ENCODE data around the gene ISG20.
"Not testable (repeated sequence)": the region's sequence is repeated elsewhere in the genome, so short reads cannot be mapped to it uniquely, and the experiment has no call there.

ISG20 gene

DNA sequence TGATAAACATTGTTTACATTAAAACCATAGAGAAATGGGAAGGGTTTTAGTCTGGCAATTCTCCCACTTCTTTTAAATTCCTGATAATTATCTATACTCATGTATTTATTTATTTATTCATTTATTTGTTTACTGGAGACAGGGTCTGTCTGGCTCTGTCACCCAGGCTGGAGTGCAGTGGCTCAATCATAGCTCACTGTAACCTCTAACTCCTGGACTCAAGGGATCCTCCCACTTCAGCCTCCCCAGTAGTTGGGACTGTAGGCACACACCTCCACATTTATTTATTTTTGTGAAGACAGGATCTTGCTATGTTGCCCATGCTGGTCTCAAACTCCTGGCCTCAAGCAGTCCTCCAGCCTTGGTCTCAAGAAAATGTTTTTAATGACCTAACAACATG, 20.1 kb upstream of the ISG20 start:
- DNase-seq (ENCODE audit: low read depth): no peak

- DNase-seq (ENCODE audit: low read depth): no peak
Observed at GRCh38 chr15:88619796-88620195, 19.0 kb upstream of the ISG20 start.

DNA sequence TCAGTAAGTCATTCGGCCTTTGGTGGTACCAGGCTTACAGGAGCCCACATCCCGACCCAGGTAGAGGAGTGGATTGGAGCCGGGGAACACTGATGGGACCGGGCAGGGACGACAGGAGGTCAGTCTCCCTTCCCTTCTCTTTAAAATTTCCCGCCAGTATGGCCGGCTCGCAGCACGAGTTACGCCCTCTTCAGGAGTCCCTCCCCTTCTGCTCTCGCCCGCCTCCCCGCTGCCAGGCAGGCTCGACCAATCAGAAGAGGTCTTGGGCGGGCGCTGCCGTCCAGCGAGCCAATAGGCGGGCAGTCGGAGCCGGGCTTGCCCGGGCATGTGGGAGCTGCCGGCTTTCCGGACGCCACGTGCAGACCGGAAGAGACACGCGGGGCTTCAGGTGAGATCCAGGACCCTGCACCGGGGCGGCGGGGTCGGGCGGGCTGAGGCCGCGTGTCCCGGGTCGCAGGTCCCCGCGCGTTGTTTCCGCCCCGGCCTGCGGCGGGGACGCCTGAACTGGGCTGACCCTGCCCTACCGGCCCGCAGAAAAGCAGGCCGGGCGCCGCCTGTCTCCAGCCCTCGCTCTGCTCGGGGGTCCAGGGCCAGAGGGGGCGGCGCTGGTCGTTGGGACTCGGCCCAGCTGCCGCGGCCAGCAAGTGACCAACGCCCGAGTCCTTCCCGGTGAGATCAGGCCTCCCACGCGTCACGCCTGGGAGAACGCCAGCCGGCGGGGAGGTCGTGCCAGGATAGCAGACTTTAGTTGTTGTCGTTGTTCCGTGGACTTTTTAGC, 17.6 kb upstream of the ISG20 start, which contains the start of gene AEN:
AEN (plus strand) TSS at position 346 of the 778 bp plus-strand sequence. CDS start 4,870 bp downstream, outside the sequence.
- DNase-seq (ENCODE audit: low read depth): peak; percentile 89

DNA sequence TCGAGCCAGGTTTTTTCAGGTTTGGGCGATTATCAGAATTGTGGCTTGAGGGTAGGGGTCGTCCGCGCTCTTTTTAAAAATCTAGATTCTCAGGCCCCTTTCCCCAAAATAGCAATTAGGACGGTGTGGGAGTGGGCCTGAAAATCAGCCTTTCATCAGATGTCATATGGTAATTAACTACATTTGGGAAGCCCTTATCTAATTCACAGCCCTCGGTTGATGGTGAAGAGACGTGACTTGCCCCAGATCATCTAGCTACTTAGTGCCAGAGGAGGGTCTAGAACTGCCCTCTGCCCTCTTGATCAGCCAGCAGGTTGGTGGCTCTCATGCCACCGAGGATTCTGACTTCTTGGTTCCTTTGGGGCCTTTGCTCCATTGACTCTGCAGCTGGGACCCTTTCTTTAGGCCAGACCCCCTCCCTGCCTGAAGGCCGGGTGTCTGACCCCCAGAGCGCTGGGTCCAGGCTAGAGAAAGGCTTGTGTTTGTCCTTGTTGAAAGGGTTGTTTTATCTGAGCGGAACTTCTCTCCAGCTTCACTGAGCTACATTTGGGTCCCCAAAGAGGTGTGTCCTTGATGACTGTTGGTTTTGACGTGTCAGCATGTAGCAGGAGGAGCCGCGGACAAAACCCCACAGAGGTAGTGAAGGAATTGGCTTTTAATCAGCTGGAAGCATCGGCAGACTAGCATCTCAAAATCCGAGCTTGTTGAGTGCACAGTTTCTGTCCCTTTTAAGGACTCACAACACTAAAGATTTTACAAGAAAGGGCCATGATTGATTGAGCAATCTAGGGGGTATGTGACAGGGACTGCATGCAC, 16.8 kb upstream of the ISG20 start:
- peak; percentile 41 for DNase-seq (ENCODE audit: low read depth)

GRCh38 chr15:88622605-88622975, 16.2 kb upstream of the ISG20 start:
- DNase-seq (ENCODE audit: low read depth): no peak

- no peak for DNase-seq (ENCODE audit: low read depth)
Observed at GRCh38 chr15:88623061-88623460, 15.8 kb upstream of the ISG20 start.

GRCh38 chr15:88623632-88624031, 15.2 kb upstream of the ISG20 start:
- no peak for DNase-seq (ENCODE audit: low read depth)

GRCh38 chr15:88624156-88624970, 14.5 kb upstream of the ISG20 start:
- DNase-seq (ENCODE audit: low read depth): no peak

DNA sequence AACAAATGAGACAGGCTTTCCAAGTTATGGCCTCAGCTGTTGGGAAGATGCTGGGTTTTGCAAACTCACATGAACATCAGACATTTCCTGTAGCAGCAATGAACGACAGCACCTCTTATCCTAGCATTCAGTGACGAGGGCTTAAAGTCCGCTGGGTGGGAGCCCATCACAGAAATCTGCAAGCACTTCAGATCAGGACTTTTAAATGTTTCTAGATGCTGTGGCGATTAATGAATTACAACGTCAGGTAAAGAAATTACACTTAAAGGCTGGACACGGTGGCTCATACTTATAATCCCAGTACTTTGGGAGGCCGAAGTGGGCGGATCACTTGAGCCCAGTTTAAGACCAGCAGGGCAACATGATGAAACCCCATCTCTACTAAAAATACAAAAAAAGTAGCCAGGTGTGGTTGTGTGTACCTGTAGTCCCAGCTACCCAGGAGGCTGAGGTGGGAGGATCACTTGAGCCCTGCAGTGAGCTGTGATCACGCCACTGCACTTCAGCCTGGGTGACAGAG, 13.8 kb upstream of the ISG20 start:
- DNase-seq (ENCODE audit: low read depth): no peak

DNA sequence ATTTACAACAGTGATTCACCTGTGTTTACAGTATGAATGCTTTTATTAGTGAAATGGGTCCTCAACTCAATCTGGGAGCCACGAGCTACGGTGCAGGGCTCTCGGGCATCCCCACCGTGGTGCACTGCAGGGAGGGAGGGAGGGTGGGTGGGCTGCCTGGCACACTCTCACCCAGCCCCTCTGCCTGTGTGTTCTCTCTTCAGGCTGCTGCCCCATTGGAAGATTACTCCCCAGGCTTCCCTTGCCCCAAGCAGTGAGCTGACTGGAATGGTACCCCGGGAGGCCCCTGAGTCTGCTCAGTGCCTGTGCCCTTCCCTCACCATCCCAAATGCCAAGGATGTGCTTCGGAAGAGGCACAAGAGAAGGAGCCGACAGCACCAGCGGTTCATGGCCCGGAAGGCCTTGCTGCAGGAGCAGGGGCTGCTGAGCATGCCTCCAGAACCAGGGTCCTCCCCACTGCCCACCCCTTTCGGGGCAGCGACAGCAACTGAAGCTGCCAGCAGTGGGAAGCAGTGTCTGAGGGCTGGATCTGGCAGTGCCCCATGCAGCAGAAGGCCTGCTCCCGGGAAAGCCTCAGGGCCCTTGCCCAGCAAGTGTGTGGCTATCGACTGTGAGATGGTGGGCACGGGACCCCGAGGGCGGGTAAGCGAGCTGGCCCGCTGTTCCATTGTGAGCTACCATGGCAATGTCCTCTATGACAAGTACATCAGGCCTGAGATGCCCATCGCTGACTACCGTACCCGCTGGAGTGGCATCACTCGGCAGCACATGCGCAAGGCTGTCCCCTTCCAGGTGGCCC, 12.7 kb upstream of the ISG20 start:
- no peak for DNase-seq (ENCODE audit: low read depth)

GRCh38 chr15:88627463-88627862, 11.4 kb upstream of the ISG20 start:
- DNase-seq (ENCODE audit: low read depth): peak; percentile 42

DNA sequence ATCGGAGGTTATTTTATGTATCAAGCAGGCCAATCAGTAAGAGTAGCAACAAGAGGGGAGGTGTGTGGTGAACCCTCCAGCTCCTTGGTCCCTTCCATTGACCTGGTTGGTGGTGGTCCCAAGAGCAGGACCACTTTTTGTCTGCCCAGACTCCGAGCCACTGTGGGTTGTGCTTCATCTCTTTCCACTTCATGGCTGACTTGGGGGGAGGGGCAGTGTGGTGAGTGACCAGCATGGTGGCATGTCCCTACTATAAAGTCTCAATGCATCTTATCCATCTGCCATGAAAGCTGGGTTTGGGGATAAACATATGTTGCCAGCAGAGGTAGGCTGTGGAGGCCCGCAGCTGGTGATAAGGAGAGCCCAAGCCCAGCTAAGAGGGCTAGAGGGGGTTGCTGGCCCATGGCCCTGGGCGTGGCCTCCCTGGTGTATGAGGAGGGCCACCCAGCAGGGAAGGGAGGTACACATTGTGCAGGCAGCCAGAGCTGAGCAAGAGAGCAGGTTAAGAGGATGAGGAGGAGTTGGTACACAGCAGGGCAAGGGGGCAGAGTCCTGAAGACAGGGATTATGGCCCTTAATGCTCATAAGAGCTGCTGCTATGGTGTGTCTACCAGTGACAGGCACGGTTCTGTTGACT, 10.7 kb upstream of the ISG20 start:
- no peak for DNase-seq (ENCODE audit: low read depth)

DNA sequence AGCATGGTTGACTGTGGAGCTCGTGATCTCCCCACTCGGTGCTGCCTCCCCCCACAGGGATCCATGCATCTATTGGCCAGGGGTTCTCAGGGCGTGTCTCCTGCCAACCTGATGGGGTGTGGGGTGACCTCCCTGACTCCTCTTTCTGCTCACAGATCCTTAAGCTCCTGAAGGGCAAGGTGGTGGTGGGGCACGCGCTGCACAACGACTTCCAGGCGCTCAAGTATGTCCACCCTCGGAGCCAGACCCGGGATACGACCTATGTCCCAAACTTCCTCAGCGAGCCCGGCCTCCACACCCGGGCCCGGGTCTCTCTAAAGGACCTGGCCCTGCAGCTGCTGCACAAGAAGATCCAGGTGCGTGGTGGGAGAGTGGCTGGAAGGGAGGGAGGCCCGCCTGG, 9.7 kb upstream of the ISG20 start:
- DNase-seq (ENCODE audit: low read depth): no peak

DNA sequence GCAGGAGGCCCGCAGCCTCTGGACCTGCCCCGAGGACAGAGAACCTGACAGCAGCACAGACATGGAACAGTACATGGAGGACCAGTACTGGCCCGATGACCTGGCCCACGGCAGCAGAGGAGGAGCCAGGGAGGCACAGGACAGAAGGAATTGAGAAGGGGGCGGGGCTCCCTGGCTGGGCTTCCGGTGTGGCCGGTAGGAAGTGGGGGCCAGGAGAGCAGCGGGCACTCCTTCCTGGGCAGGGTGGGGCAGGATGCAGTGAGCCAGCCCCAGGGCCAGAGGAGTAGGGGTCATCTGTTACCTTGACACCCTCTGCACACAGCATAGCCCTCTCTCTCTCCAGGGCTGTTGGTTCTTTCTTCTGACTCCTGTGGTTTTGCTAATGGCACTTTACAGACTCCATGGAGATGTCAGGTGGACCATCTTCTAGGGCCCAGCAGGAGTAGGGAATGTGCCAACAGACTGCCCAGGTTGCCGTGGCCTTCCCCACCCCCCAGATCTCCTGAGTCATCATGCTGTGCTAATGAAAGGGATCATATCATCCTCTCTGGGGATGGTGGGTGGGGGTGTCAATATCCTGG, 8.6 kb upstream of the ISG20 start:
- no peak for DNase-seq (ENCODE audit: low read depth)

DNA sequence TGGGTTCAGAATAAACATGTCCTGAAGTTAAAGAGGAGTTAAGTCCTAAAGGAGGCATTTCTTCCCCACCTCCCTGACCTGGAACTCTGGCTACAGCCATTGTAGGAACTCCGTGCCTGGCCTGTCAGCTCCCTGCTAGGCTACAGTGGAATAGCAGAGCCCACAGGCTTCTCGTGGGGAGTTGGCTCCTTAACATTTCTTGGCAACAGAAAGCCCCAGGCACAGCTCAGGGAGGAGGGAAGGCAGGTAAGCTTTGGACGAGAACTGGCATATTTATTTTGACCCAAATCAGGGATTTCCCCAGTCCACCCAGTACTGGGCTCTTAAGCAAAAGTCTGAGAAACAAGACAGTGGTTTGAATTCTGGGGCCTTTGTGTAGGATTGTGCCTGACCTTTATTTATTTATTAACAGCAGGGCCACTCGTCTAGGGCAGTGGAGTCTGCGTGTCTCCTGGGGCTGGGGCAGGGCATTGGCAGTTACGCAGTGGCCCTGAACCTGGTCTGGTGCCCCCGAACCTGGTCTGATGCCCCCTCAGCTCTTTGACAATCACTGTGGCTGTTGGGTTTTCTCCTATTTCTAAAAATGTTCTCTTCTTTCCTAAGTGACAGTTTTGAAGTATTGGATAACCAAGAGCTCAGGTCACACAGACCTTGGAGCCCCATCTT, 7.9 kb upstream of the ISG20 start:
- no peak for DNase-seq (ENCODE audit: low read depth)

- DNase-seq (ENCODE audit: low read depth): no peak
Observed at GRCh38 chr15:88631464-88632028, 7.3 kb upstream of the ISG20 start.

DNA sequence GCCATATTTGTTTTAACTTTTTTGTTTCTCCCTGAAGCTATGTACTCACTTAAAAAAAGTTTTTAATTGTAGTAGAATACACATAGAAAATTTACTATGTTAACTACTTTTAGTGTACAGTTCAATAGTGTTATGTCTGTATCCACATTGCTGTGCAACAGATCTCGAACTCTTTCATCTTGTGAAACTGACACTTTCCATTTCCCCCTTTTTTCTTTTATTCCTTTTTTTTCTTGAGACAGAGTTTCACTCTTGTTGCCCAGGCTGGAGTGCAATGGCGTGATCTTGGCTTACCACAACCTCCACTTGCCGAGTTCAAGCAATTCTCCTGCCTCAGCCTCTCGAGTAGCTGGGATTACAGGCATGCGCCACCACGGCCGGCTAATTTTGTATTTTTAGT, 6.0 kb upstream of the ISG20 start:
- not testable (repeated sequence) for DNase-seq (ENCODE audit: low read depth)

DNA sequence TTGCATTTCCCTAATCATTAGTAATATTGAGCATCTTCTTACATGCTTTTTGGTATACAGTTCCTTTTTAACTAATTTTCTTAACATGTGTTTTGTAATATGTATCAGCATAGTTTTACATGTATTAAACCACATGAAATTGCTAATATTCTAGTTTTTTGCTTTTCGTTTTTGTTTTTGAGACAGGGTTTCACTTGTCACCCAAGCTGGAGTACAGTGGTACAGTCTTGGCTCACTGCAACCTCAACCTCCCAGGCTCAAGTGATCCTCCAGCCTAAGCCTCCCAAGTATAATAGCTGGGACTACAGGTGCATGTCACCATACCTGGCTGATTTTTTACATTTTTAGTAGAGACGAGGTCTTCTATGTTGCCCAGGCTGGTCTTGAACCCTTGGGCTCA, 4.4 kb upstream of the ISG20 start:
- DNase-seq (ENCODE audit: low read depth): no peak

GRCh38 chr15:88635318-88635717, 3.5 kb upstream of the ISG20 start:
- no peak for DNase-seq (ENCODE audit: low read depth)

DNA sequence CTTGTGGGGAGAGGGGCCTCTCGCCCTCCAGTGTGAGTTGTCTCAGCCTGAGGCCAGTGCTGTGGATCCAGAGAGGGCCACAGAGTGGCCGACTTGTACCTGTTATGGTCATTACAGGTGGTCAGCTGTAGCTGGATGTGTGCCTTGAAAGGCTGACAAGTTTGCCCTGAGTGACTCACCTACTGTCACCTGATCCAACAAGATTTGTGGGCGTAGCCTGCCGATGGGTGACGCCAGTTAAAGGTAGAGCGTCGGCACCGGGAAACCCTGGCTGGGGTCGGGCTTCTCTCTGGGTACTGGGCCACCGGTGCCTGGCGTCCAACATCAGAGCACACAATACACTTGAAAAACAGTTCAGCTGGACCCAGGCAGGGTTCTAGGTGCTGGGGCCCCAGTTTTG, 2.8 kb upstream of the ISG20 start:
- peak; percentile 61 for DNase-seq (ENCODE audit: low read depth)
